ENCODE data around the gene KIAA1210. TPM values are rescaled to one million over a fixed set of nuclear protein-coding genes. Genes with fewer than 3 reads are reported as not detected.

KIAA1210 gene
- total and polyA plus RNA-seq, 2 experiments from 2014 or later = not detected

DNA sequence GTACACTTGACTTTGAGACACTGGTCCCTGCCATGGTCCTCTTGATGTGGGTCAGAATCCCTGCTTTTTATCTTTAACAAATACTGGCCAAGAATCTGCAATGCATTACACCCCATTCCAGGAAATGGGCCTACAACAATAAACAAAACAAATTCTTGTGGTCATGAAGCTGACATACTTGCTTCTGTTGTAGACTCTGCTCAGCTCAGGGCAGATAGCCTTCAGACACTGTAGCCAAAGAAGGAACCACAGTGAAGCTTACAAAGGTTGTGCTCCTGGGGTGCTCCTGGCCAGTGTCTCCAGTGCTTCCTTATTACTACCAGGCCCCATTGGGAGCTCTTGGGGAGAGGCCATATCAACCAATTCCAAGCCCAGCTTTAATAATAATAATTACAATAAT lies 21.8 kb downstream of the KIAA1210 start (continued):
- TF ChIP-seq, protein P1, sequence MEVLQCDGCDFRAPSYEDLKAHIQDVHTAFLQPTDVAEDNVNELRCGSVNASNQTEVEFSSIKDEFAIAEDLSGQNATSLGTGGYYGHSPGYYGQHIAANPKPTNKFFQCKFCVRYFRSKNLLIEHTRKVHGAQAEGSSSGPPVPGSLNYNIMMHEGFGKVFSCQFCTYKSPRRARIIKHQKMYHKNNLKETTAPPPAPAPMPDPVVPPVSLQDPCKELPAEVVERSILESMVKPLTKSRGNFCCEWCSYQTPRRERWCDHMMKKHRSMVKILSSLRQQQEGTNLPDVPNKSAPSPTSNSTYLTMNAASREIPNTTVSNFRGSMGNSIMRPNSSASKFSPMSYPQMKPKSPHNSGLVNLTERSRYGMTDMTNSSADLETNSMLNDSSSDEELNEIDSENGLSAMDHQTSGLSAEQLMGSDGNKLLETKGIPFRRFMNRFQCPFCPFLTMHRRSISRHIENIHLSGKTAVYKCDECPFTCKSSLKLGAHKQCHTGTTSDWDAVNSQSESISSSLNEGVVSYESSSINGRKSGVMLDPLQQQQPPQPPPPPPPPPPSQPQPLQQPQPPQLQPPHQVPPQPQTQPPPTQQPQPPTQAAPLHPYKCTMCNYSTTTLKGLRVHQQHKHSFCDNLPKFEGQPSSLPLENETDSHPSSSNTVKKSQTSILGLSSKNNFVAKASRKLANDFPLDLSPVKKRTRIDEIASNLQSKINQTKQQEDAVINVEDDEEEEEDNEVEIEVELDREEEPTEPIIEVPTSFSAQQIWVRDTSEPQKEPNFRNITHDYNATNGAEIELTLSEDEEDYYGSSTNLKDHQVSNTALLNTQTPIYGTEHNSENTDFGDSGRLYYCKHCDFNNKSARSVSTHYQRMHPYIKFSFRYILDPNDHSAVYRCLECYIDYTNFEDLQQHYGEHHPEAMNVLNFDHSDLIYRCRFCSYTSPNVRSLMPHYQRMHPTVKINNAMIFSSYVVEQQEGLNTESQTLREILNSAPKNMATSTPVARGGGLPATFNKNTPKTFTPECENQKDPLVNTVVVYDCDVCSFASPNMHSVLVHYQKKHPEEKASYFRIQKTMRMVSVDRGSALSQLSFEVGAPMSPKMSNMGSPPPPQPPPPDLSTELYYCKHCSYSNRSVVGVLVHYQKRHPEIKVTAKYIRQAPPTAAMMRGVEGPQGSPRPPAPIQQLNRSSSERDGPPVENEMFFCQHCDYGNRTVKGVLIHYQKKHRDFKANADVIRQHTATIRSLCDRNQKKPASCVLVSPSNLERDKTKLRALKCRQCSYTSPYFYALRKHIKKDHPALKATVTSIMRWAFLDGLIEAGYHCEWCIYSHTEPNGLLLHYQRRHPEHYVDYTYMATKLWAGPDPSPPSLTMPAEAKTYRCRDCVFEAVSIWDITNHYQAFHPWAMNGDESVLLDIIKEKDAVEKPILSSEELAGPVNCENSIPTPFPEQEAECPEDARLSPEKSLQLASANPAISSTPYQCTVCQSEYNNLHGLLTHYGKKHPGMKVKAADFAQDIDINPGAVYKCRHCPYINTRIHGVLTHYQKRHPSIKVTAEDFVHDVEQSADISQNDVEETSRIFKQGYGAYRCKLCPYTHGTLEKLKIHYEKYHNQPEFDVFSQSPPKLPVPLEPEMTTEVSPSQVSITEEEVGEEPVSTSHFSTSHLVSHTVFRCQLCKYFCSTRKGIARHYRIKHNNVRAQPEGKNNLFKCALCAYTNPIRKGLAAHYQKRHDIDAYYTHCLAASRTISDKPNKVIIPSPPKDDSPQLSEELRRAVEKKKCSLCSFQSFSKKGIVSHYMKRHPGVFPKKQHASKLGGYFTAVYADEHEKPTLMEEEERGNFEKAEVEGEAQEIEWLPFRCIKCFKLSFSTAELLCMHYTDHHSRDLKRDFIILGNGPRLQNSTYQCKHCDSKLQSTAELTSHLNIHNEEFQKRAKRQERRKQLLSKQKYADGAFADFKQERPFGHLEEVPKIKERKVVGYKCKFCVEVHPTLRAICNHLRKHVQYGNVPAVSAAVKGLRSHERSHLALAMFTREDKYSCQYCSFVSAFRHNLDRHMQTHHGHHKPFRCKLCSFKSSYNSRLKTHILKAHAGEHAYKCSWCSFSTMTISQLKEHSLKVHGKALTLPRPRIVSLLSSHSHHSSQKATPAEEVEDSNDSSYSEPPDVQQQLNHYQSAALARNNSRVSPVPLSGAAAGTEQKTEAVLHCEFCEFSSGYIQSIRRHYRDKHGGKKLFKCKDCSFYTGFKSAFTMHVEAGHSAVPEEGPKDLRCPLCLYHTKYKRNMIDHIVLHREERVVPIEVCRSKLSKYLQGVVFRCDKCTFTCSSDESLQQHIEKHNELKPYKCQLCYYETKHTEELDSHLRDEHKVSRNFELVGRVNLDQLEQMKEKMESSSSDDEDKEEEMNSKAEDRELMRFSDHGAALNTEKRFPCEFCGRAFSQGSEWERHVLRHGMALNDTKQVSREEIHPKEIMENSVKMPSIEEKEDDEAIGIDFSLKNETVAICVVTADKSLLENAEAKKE (CRISPR knock-in tag; IDR thresholded peaks at IDR 0.05) = no peak
- TF ChIP-seq STAT1 (IDR thresholded peaks at IDR 0.05; ENCODE audit: unreplicated experiment) = no peak

DNA sequence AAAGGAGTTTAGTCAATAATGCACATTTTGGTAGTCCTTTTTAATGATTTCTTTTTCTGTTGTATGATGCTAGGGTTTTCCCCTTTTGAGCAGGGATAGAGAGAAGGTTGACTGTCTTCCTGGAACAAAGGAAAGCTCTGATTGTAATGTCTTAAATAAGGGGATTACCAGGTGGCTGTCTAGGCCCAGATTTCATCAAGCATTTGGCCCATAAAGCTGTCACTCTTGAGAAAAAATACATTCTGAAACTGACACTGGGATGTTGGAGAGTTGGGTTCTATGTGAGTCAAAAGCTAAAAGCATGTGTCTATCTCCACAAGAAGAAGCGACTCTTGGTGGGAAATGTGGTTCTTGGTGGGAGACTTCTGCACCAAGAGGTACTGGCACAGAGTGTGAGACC lies 26.4 kb downstream of the KIAA1210 start:
- no peaks in the 10 kb centered on the region for H3K4me1 ChIP-seq (ENCODE audit: insufficient read depth)
- H3K4me3 ChIP-seq = no peak overlapping the region
- Mint-ChIP-seq H3K9me3 (no peaks in the 10 kb centered on the region), H3K27me3 (ENCODE audit: insufficient read depth, low read depth, poor library complexity) (no peaks in the 10 kb centered on the region), H3K36me3 (ENCODE audit: low read depth) (no peaks in the 10 kb centered on the region), H3K4me1 (peaks cover 6% of the 10 kb centered on the region; the same call in 2 of the 3 replicates), H3K27ac (no peak overlapping the region), H3K4me3 (no peak overlapping the region)
- H2AFZ ChIP-seq = no peak overlapping the region
- no peaks in the 10 kb centered on the region for H3K27me3 ChIP-seq (ENCODE audit: insufficient read depth)
- H3F3A ChIP-seq (replicated peaks; ENCODE audit: low read depth) = no peaks in the 10 kb centered on the region
- H4K20me1 ChIP-seq (replicated peaks; ENCODE audit: insufficient read depth) = no peaks in the 10 kb centered on the region
- no peak overlapping the region for H3K27ac ChIP-seq (ENCODE audit: low read depth)
- no peaks in the 10 kb centered on the region for H3K9me2 ChIP-seq (ENCODE audit: insufficient read depth)
- H3K4me2 ChIP-seq = no peak overlapping the region
- no peaks in the 10 kb centered on the region for H3K36me3 ChIP-seq (ENCODE audit: insufficient read depth)
- ATAC-seq = no peak
- no peaks in the 10 kb centered on the region for H3K79me2 ChIP-seq (replicated peaks; ENCODE audit: insufficient read depth)
- DNase-seq (ENCODE audit: low spot score) = no peak
- no peak for TF ChIP-seq POLR2AphosphoS5 (IDR thresholded peaks at IDR 0.05; ENCODE audit: low read depth)
- TF ChIP-seq ZNF114 (CRISPR knock-in tag; IDR thresholded peaks at IDR 0.05) = no peak
- TF ChIP-seq, protein P2, sequence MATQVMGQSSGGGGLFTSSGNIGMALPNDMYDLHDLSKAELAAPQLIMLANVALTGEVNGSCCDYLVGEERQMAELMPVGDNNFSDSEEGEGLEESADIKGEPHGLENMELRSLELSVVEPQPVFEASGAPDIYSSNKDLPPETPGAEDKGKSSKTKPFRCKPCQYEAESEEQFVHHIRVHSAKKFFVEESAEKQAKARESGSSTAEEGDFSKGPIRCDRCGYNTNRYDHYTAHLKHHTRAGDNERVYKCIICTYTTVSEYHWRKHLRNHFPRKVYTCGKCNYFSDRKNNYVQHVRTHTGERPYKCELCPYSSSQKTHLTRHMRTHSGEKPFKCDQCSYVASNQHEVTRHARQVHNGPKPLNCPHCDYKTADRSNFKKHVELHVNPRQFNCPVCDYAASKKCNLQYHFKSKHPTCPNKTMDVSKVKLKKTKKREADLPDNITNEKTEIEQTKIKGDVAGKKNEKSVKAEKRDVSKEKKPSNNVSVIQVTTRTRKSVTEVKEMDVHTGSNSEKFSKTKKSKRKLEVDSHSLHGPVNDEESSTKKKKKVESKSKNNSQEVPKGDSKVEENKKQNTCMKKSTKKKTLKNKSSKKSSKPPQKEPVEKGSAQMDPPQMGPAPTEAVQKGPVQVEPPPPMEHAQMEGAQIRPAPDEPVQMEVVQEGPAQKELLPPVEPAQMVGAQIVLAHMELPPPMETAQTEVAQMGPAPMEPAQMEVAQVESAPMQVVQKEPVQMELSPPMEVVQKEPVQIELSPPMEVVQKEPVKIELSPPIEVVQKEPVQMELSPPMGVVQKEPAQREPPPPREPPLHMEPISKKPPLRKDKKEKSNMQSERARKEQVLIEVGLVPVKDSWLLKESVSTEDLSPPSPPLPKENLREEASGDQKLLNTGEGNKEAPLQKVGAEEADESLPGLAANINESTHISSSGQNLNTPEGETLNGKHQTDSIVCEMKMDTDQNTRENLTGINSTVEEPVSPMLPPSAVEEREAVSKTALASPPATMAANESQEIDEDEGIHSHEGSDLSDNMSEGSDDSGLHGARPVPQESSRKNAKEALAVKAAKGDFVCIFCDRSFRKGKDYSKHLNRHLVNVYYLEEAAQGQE (IDR thresholded peaks at IDR 0.05; ENCODE audit: unreplicated experiment) = no peak
- no peak for TF ChIP-seq EZH2 (IDR thresholded peaks at IDR 0.05; ENCODE audit: low read depth, unreplicated experiment)
- TF ChIP-seq, protein P3, sequence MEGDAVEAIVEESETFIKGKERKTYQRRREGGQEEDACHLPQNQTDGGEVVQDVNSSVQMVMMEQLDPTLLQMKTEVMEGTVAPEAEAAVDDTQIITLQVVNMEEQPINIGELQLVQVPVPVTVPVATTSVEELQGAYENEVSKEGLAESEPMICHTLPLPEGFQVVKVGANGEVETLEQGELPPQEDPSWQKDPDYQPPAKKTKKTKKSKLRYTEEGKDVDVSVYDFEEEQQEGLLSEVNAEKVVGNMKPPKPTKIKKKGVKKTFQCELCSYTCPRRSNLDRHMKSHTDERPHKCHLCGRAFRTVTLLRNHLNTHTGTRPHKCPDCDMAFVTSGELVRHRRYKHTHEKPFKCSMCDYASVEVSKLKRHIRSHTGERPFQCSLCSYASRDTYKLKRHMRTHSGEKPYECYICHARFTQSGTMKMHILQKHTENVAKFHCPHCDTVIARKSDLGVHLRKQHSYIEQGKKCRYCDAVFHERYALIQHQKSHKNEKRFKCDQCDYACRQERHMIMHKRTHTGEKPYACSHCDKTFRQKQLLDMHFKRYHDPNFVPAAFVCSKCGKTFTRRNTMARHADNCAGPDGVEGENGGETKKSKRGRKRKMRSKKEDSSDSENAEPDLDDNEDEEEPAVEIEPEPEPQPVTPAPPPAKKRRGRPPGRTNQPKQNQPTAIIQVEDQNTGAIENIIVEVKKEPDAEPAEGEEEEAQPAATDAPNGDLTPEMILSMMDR (conservative IDR thresholded peaks at IDR 0.05; ENCODE audit: low read depth in 2 of 2) = no peak

Data from GM23338 (cell line).